B cell (primary cell): ENCODE measurements around the gene EEF1A1. TPM values are rescaled to one million over a fixed set of nuclear protein-coding genes. Genes with fewer than 3 reads are reported as not detected.

Experiments
- ATAC-seq: fragments of 200-7000 bp; cut with Tn5 transposase; one replicate; pipeline ENCODE4 v1.10.0; 2021; ENCODE audit warnings: low read depth, mild to moderate bottlenecking, moderate number of reproducible peaks, moderate library complexity
- CTCF ChIA-PET: fragments of 350-600 bp; sonication (Branson Sonifier 250); formaldehyde crosslinking; loops from one replicate; lab custom pipeline; 2021; ENCODE audit warnings: antibody characterized with exemption, inconsistent platforms; lab: Charles Lee
- POLR2A ChIA-PET: fragments of 350-600 bp; sonication (Branson Sonifier 250); formaldehyde crosslinking; loops from one replicate; lab custom pipeline; 2021; ENCODE audit warnings: antibody characterized with exemption; lab: Charles Lee
- DNase-seq: peaks from one replicate; pipeline ENCODE4 v3.0.0; 2013
- H2AFZ ChIP-seq: 2 replicates; pipeline ENCODE4 v1.6.1; 2012; ENCODE audit warnings: mild to moderate bottlenecking, low read depth, low read length; ENCODE audit not compliant: insufficient read depth, poor library complexity, severe bottlenecking
- H3K27ac ChIP-seq, 2 donors: 1 replicate in 1 of 2; 2 replicates in 1 of 2; pipeline ENCODE4 v1.5.1; 2012 to 2013; ENCODE audit warnings: low read length in 2 of 2, mild to moderate bottlenecking in 2 of 2, moderate library complexity in 1 of 2
- H3K27me3 ChIP-seq, 4 experiments: fragments of 200-600 bp in 1 of 4; sonication (generic) in 1 of 4; replicated peaks in 1 of 4; 1 replicate in 2 of 4; 2 replicates in 2 of 4; pipeline versions ENCODE4 v1.6.1 to v1.7.0; 2013 to 2016; ENCODE audit warnings: low read length in 3 of 4, mild to moderate bottlenecking in 2 of 4, mixed read lengths in 1 of 4, moderate library complexity in 1 of 4; ENCODE audit not compliant: insufficient read depth in 4 of 4, control insufficient read depth in 3 of 4; ENCODE audit errors: control extremely low read depth in 1 of 4
- H3K36me3 ChIP-seq, 2 experiments: replicated peaks in 1 of 2; 1 replicate in 1 of 2; 2 replicates in 1 of 2; pipeline versions ENCODE4 v1.6.1 to v1.7.1; 2013; ENCODE audit warnings: low read length in 1 of 2; ENCODE audit not compliant: insufficient read depth in 2 of 2, control insufficient read depth in 1 of 2; ENCODE audit errors: control extremely low read depth in 1 of 2, extremely low read depth in 1 of 2
- H3K4me1 ChIP-seq, 2 donors: fragments of 200-600 bp in 1 of 2; sonication (generic) in 1 of 2; 1 replicate in 1 of 2; 2 replicates in 1 of 2; pipeline versions ENCODE4 v1.5.1 to v1.6.1; 2013 to 2017; ENCODE audit warnings: low read length in 2 of 2; ENCODE audit not compliant: control insufficient read depth in 2 of 2, insufficient read depth in 2 of 2
- H3K4me2 ChIP-seq: replicated peaks from 2 replicates; pipeline ENCODE3; 2012; ENCODE audit warnings: mild to moderate bottlenecking, low read depth, low read length; ENCODE audit not compliant: poor library complexity, severe bottlenecking
- H3K4me3 ChIP-seq, 5 experiments: fragments of 200-600 bp in 1 of 5; sonication (generic) in 1 of 5; 1 replicate in 3 of 5; 2 replicates in 2 of 5; pipeline versions ENCODE4 v1.5.1 to v1.7.0; 2011 to 2016; ENCODE audit warnings: low read length in 4 of 5, mild to moderate bottlenecking in 4 of 5, low read depth in 2 of 5, control low read depth in 1 of 5, moderate library complexity in 1 of 5; ENCODE audit not compliant: insufficient read depth in 1 of 5; ENCODE audit errors: control extremely low read depth in 1 of 5, extremely low read depth in 1 of 5
- H3K79me2 ChIP-seq: fragments of 200-600 bp; sonication (generic); one replicate; pipeline ENCODE4 v1.6.0; 2016; ENCODE audit warnings: low read length; ENCODE audit not compliant: control insufficient read depth, insufficient read depth
- H3K9ac ChIP-seq: fragments of 200-600 bp; sonication (generic); 2 replicates; pipeline ENCODE4 v1.6.1; 2017; ENCODE audit warnings: mild to moderate bottlenecking, low read length, moderate library complexity
- H3K9me3 ChIP-seq, 3 donors: one replicate each; pipeline versions ENCODE4 v1.6.1 to v1.7.1; 2013; ENCODE audit warnings: low read length in 2 of 3; ENCODE audit not compliant: control insufficient read depth in 2 of 3, insufficient read depth in 1 of 3; ENCODE audit errors: control extremely low read depth in 1 of 3
- H4K20me1 ChIP-seq: 2 replicates; pipeline ENCODE4 v1.6.0; 2012; ENCODE audit warnings: mild to moderate bottlenecking, low read length; ENCODE audit not compliant: insufficient read depth, control insufficient read depth, poor library complexity, severe bottlenecking
- H3K27ac Mint-ChIP-seq: one replicate; pipeline ENCODE4 v1.8.0; 2021; ENCODE audit warnings: mixed read lengths
- H3K27me3 Mint-ChIP-seq: one replicate; pipeline ENCODE4 v1.8.0; 2021; ENCODE audit warnings: mixed read lengths
- H3K4me1 Mint-ChIP-seq: one replicate; pipeline ENCODE4 v1.8.0; 2021; ENCODE audit warnings: mixed read lengths
- H3K4me3 Mint-ChIP-seq: one replicate; pipeline ENCODE4 v1.8.0; 2021; ENCODE audit warnings: mixed read lengths
- H3K9me3 Mint-ChIP-seq: one replicate; pipeline ENCODE4 v1.8.0; 2022; ENCODE audit warnings: mixed read lengths; ENCODE audit not compliant: insufficient read depth
- CTCF ChIP-seq: fragments of 200-600 bp; IDR thresholded peaks from one replicate; pipeline ENCODE4 v1.8.0; 2022; ENCODE audit warnings: antibody characterized with exemption, mild to moderate bottlenecking
- EZH2 ChIP-seq: IDR thresholded peaks from 2 replicates; pipeline ENCODE4 v1.6.1; 2012; ENCODE audit warnings: borderline replicate concordance, low read depth, mild to moderate bottlenecking, moderate library complexity, low read length; ENCODE audit not compliant: insufficient read depth, poor library complexity, severe bottlenecking
- whole genome bisulfite sequencing: methylation state at CpG from one replicate; pipeline ENCODE4 v1.1.5; 2013; ENCODE audit warnings: missing lambda C conversion rate; ENCODE audit not compliant: insufficient coverage; 5-methylcytosine and 5-hydroxymethylcytosine counted together
- intact Hi-C: fragments of 100-400 bp; cut with micrococcal nuclease; formaldehyde crosslinking; loops from one replicate; pipeline ENCODE4 v1.10.0; 2022
- polyA plus RNA-seq: library from polyadenylated mRNA; depleted of rRNA; stranded (reverse); fragments of >200 nt; gene quantifications from 2 replicates; pipeline ENCODE4 v1.2.3, GENCODE V29; 2012
- total RNA-seq, 2 donors: library from RNA; stranded (reverse); fragments of 120-200 nt in 1 of 2; gene quantifications; 1 replicate in 1 of 2; 2 replicates in 1 of 2; pipeline versions ENCODE4 v1.2.3 to v1.2.4, GENCODE V29; 2013 to 2022

EEF1A1 gene
- total and polyA plus RNA-seq, 2 donors (not counting 1 experiment from before 2014, with no cell fraction given) = 9,671 to 12,769 TPM

DNA sequence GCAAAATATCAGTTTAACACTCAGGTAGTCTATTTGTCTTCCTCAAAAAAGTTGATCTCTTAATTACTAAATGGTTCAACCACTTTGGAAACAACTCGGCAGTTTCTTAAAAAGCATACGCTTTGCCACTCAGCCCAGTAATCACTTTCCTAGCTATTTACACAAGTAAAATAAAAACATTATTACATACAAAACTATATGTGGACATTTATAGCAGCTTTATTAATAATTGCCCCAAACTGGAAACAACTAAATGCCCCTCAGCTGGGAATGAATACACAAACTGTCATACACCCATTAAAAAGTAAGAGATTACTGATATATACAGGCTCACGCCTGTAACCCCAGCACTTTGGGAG lies 7.4 kb downstream of the EEF1A1 start:
- Histone ChIP-seq H4K20me1 (peaks cover 36% of the 10 kb centered on the region), H3K4me3 (no peak overlapping the region), H3K4me2 (no peak overlapping the region), H3K9me3 (no peaks in the 10 kb centered on the region), H3K79me2 (peaks cover 6% of the 10 kb centered on the region), H3K4me1 (peaks cover 32 to 39% of the 10 kb centered on the region in 2 donors), H3K9ac (no peak overlapping the region), H3K27ac (no peak overlapping the region), H2AFZ (no peak overlapping the region), H3K27me3 (no peaks in the 10 kb centered on the region), H3K36me3 (peaks cover 8 to 36% of the 10 kb centered on the region in 2 experiments)
- no CpG with 5 or more reads among the region's 3 CpGs for WGBS
- Mint-ChIP-seq H3K27ac (no peak overlapping the region), H3K27me3 (no peaks in the 10 kb centered on the region), H3K9me3 (no peaks in the 10 kb centered on the region), H3K4me3 (no peak overlapping the region), H3K4me1 (peaks cover 44% of the 10 kb centered on the region)
- intact Hi-C loops = no loop called here
- DNase-seq (no peak), ATAC-seq (no peak)
- ChIA-PET CTCF (interaction anchor here (0.7 to 11.4 kb wide), 6 partner anchors 11 to 140 kb away, joined by 3 to 261 read pairs (median 8); partner anchors contain the start of gene SLC17A5), POLR2A (interaction anchor here (1.1 to 1.9 kb wide), 2 partner anchors 62 to 98 kb away, joined by 3 to 8 read pairs; partner anchors contain the start of gene CGAS)
- TF ChIP-seq EZH2 = no peak
- TF ChIP-seq CTCF = no peak

GRCh38 chr6:73511796-73512195 lies 9.0 kb downstream of the EEF1A1 start:
- Mint-ChIP-seq H3K4me1 (peaks cover 33% of the 10 kb centered on the region), H3K4me3 (no peak overlapping the region), H3K9me3 (no peaks in the 10 kb centered on the region), H3K27ac (peak overlapping the region; percentile 56), H3K27me3 (no peaks in the 10 kb centered on the region)
- H3K4me2 ChIP-seq = no peak overlapping the region
- H3K9me3 ChIP-seq = no peaks in the 10 kb centered on the region
- peaks cover 3% of the 10 kb centered on the region for H3K79me2 ChIP-seq
- ChIA-PET POLR2A (interaction anchor here (0.9 kb wide), 1 partner anchor 50 kb away, joined by 3 read pairs; the partner anchor contains the start of gene MTO1), CTCF (interaction anchor here (11.4 kb wide), 1 partner anchor 98 kb away, joined by 261 read pairs; no protein-coding TSS in a partner anchor)
- DNase-seq (peak; percentile 18), ATAC-seq (no peak)
- H4K20me1 ChIP-seq = peaks cover 27% of the 10 kb centered on the region
- no peak overlapping the region for H2AFZ ChIP-seq
- WGBS = 88% methylated on average over 3 of the region's 7 CpGs
- no peaks in the 10 kb centered on the region for H3K27me3 ChIP-seq
- no peak for TF ChIP-seq CTCF
- H3K9ac ChIP-seq = no peak overlapping the region
- intact Hi-C loops = no loop called here
- H3K4me3 ChIP-seq = no peak overlapping the region
- peaks cover 23 to 24% of the 10 kb centered on the region in 2 donors for H3K4me1 ChIP-seq
- H3K36me3 ChIP-seq = peaks cover 2 to 22% of the 10 kb centered on the region in 2 experiments
- no peak overlapping the region for H3K27ac ChIP-seq
